HG03108 (cell line): ENCODE data around the gene SVOPL.

Experiments
- ATAC-seq: cut with Tn5 transposase; IDR thresholded peaks from one replicate; pipeline ENCODE4 v1.9.1; 2021; ENCODE audit warnings: moderate library complexity; ENCODE audit not compliant: unreplicated experiment

SVOPL gene

DNA sequence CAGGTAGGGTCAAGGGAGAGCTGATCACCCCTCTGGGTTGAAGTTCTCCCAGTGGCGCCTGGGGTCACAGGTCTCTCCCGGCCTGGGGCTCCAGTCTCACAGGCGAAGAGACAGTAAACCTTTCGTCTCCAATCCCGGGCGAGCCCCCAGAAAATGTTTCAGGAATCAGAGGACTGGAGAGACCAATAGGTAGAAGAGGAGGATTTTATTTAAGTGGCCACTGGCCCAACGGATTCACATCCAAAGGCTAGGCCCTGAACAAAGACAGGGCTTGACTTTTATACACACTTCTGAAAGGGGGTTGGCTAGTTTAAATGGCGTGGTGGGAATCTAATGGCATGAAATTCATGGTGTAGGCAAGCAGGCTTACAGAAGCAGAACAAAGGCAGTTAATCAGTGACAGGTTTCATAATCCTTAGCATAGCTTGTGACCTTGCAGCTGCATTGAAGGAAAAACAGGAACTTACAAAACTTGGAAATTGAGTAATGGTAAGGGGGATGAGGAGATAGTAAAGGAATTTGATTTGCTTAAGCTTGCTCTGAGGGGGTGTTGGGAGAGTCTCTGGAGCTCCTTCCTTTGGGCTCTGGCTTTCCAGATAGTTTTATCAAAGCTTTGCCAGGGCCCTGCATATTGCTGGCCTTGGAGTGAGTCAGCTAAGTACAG, 135.6 kb downstream of the SVOPL start:
- ATAC-seq, result no peak

DNA sequence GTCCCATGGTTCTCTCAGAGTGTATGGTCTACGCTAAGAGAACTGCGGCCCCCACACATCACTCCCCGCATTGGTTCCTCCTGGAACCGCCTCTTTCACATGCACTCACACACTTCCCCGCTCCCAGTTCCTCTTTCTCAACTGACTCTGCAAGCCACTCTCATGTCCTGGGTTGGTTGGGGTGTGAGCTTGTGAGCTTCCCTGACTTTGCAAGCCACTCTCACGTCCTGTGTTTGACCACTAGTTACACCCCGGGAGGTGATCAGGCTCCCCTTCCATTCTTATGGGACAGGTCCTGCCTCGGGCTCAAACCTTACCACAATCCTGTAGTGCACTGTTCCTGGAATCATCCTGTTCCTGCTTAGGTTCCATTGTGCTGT, 136.1 kb downstream of the SVOPL start:
- no peak for ATAC-seq

GRCh38 chr7:138564365-138564764, 136.8 kb downstream of the SVOPL start:
- no peak for ATAC-seq

DNA sequence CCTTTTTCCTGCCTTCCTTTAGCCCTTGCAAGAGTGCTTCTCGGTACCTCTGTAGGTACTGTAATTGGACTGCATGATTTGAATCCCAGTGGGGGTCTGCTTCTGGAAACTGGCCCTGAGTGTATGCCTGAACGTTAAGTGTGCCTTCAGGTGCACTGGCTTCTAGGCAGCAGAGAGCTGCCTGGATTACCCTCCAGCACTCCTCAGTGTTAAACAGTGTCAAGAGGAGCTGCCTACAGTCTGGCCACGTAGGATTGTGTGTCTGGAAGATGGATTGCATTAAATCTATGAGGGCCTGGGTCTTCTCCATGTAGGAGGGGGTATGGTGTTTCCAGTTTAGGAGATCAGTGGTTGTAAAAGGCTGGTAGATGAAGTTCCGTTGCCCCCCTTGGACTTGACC, 137.4 kb downstream of the SVOPL start:
- ATAC-seq, result no peak

DNA sequence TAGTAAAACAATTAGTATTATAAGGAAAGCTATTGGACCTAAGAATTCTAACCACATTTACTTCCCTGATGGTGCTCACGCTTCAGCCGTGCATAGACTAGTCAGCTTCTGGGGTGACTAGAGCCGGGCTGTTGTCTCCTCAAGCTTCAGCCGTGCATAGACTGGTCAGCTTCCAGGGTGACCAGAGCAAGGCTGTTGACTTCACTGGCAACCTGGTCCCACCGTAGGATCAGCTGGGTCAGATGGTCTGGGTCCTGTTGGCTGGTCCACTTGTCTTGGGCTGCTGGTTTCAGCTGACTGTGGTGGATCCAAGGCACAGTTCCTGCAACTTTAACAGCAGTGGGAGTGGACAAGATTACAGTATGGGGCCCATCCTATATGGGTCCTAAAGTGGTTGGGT, 141.7 kb downstream of the SVOPL start:
- ATAC-seq, result no peak

- ATAC-seq, result no peak
These were observed 144.2 kb downstream of the SVOPL start for GRCh38 chr7:138556771-138557484.

DNA sequence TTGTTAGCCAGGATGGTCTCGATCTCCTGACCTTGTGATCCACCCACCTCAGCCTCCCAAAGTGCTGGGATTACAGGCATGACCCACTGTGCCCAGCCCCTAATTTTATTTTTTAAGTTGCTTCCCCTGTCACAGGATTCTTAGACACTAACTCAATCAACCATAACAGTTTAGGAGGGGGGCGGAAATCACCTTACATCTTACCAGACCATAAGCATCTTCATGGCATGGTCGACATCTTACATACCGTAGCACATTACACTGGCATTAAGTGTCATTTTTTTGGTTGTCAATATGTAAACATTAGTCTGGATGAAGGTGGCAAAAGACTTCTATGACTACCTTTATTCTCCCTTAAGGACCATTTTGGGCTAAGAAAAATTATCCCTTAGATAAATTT, 145.5 kb downstream of the SVOPL start:
- no peak for ATAC-seq

- no peak for ATAC-seq
These were observed 146.5 kb downstream of the SVOPL start for GRCh38 chr7:138554674-138555073.

- ATAC-seq, result no peak
These were observed 147.4 kb downstream of the SVOPL start for GRCh38 chr7:138553805-138554204.

GRCh38 chr7:138551102-138551501, 150.1 kb downstream of the SVOPL start:
- ATAC-seq, result no peak

GRCh38 chr7:138550337-138550736, 150.8 kb downstream of the SVOPL start:
- ATAC-seq, result no peak

GRCh38 chr7:138549082-138549481, 152.1 kb downstream of the SVOPL start:
- ATAC-seq, result no peak

- ATAC-seq, result no peak
These were observed 154.3 kb downstream of the SVOPL start for GRCh38 chr7:138546829-138547228.

DNA sequence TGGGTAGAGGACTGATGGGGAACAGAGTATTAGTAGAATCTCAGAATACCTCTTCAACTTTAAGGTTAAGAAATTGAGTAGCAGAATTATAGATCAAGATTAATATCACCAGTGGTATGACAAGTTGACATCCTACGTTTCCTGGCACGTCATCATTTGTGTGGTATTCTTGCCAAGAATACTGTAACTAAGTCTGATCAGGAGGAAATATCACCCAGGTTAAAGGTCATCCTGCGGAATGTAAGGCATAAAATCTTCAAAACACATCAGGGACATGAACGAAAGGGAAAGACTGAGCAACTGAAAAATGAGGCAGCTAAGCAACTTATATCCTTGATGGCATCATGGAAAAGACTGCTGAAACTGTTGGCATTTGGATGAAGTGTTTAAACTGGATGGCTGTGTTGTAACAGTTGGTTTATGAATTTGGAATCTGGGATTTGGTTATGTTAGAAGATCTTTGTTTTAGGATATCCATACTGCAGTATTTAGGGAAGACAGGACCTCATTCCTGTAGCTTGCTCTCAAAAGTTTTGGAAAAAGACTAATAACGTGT, 155.0 kb downstream of the SVOPL start:
- ATAC-seq, result no peak

DNA sequence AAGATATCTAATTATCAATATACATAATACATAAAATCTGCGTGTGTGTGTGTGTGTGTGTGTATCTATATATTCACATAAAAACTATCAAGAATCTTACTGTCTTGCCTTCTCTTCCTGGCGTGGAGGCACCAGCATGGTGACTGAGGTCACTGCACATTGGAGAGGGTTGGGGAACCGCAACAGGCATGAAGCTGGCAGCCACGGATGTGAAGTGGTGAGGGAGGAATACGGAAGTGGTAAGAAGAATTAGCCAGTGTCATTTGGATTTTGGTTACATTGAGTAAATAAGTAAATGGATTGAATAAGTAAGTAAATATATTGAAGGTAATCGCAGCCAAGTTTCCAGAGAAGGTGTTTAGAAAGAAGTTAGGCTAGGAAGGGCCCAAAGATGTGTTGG, 156.0 kb downstream of the SVOPL start:
- no peak for ATAC-seq
